Spleen (tissue), 11 donors: ENCODE measurements around the gene MYPOP. TPM values are rescaled to one million over a fixed set of nuclear protein-coding genes. Genes with fewer than 3 reads are reported as not detected.

Source experiments
- DNase-seq: peaks from one replicate; pipeline ENCODE4 v3.0.0-alpha.2; 2020
- H3K27ac ChIP-seq, 8 donors: fragments of 200-600 bp; sonication (generic) in 7 of 8; 1 replicate in 4 of 8; 2 replicates in 4 of 8; pipeline versions ENCODE4 v1.5.0 to v1.8.0; 2016 to 2021; ENCODE audit warnings: inconsistent platforms in 4 of 8, mild to moderate bottlenecking in 4 of 8, moderate library complexity in 1 of 8
- H3K27me3 ChIP-seq, 7 donors: fragments of 200-600 bp; sonication (generic) in 6 of 7; replicated peaks in 1 of 7; 1 replicate in 4 of 7; 2 replicates in 3 of 7; pipeline versions ENCODE4 v1.5.0 to v1.8.0; 2016 to 2021; ENCODE audit warnings: inconsistent platforms in 3 of 7, mild to moderate bottlenecking in 1 of 7
- H3K36me3 ChIP-seq, 6 donors: fragments of 200-600 bp; sonication (generic) in 5 of 6; 1 replicate in 4 of 6; 2 replicates in 2 of 6; pipeline versions ENCODE4 v1.5.0 to v1.8.0; 2016 to 2021; ENCODE audit warnings: inconsistent platforms in 2 of 6
- H3K4me1 ChIP-seq, 6 donors: fragments of 200-600 bp; sonication (generic) in 5 of 6; 1 replicate in 3 of 6; 2 replicates in 3 of 6; pipeline versions ENCODE4 v1.5.0 to v1.8.0; 2016 to 2021; ENCODE audit warnings: inconsistent platforms in 3 of 6
- H3K4me3 ChIP-seq, 8 donors: fragments of 200-600 bp; sonication (generic) in 7 of 8; 1 replicate in 4 of 8; 2 replicates in 4 of 8; pipeline versions ENCODE4 v1.5.0 to v1.8.0; 2016 to 2021; ENCODE audit warnings: inconsistent platforms in 4 of 8, mild to moderate bottlenecking in 4 of 8, moderate library complexity in 2 of 8
- H3K9me3 ChIP-seq, 8 donors: fragments of 200-600 bp; sonication (generic) in 7 of 8; 1 replicate in 4 of 8; 2 replicates in 4 of 8; pipeline versions ENCODE4 v1.5.0 to v1.8.0; 2016 to 2021; ENCODE audit warnings: inconsistent platforms in 4 of 8
- POLR2A ChIP-seq, 3 donors: fragments of 450-650 bp; IDR thresholded peaks; one replicate each; pipeline ENCODE4 v1.5.1; 2017; ENCODE audit warnings: antibody characterized with exemption in 3 of 3, mild to moderate bottlenecking in 1 of 3
- POLR2AphosphoS5 ChIP-seq, 3 donors: sonication (generic); formaldehyde crosslinking; IDR thresholded peaks; one replicate each; pipeline ENCODE4 v1.5.1; 2017; ENCODE audit warnings: antibody characterized with exemption in 3 of 3
- WGBS, 5 donors: extraction: QIAGEN DNeasy Blood & Tissue Kit in 3 of 5; methylation state at CpG; one replicate each; pipeline versions ENCODE4 v1.1.5 to v1.1.7; 2013 to 2018; 5-methylcytosine and 5-hydroxymethylcytosine counted together
- intact Hi-C: fragments of 100-400 bp; cut with DNase I; formaldehyde crosslinking; loops from one replicate; pipeline ENCODE4 v1.15.0; 2023; ENCODE audit warnings: low total_unique reads
- polyA plus RNA-seq, 3 donors: library from polyadenylated mRNA; stranded (reverse); fragments of 200-250 nt; gene quantifications; one replicate each; pipeline ENCODE4 v1.2.1, GENCODE V29; 2013
- total RNA-seq, 7 donors: library from RNA; depleted of rRNA in 3 of 7; stranded (reverse); fragments of >200 nt in 3 of 7; fragmentation: NEBNext Ultra II Directional in 4 of 7; extraction: Animal tissue kit (Norgen Biotek cat#: 25700) in 4 of 7; gene quantifications; one replicate each; pipeline versions ENCODE4 v1.1.0 to v1.2.1, GENCODE V29; 2016 to 2021
- TF ChIP-seq, protein P1 (sequence below), 11 experiments: fragments of 200-600 bp in 7 of 11; fragments of 450-650 bp in 4 of 11; sonication (generic) in 4 of 11; IDR thresholded peaks in 8 of 11; conservative IDR thresholded peaks in 3 of 11; 1 replicate in 7 of 11; 2 replicates in 4 of 11; pipeline versions ENCODE4 v1.4.0 to v1.8.0; 2016 to 2021; ENCODE audit warnings: antibody characterized with exemption in 11 of 11, inconsistent platforms in 4 of 11, mild to moderate bottlenecking in 1 of 11
- donor health status: healthy with polysubstance abuse.
- donor health status: DM: no; HTN: no; CAD: no; lungs with moderate emphysema.
- donor health status: DM: no; HTN: no; CAD: no.
- donor health status: Bipolar disorder and iron deficiency.
- donor health status: healthy.
- donor health status: DM: no; HTN: no; CAD: no.
- donor health status: DM: yes; HTN: yes; CAD: no.

The MYPOP gene
- total and polyA plus RNA-seq, 10 donors: 5.1 to 13.2 (median 9.5) TPM

DNA sequence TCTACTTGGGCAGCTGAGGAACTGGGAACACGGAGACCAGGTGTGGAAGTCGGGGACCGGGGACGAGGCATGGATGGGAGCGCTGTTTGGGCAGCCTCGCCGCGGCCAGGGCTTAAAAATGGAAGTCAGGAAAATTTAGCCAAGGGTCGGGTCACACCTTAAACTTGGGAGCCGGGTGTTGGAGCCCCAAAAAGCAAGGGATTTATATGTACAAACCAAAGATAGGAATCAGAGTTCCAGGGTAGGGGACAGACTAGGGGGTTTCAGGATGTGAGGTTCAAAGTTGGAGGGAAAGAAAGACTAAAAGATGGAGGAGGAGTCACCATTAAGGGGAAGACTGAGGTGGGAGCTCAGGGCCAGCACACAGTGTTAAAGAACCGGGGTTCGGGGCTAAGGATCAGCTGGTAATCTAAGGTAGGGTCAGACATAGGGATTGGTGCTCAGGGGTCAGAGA, 37.8 kb downstream of the MYPOP start:
- TF ChIP-seq, protein P1, sequence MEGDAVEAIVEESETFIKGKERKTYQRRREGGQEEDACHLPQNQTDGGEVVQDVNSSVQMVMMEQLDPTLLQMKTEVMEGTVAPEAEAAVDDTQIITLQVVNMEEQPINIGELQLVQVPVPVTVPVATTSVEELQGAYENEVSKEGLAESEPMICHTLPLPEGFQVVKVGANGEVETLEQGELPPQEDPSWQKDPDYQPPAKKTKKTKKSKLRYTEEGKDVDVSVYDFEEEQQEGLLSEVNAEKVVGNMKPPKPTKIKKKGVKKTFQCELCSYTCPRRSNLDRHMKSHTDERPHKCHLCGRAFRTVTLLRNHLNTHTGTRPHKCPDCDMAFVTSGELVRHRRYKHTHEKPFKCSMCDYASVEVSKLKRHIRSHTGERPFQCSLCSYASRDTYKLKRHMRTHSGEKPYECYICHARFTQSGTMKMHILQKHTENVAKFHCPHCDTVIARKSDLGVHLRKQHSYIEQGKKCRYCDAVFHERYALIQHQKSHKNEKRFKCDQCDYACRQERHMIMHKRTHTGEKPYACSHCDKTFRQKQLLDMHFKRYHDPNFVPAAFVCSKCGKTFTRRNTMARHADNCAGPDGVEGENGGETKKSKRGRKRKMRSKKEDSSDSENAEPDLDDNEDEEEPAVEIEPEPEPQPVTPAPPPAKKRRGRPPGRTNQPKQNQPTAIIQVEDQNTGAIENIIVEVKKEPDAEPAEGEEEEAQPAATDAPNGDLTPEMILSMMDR (IDR thresholded peaks at IDR 0.05 in 8 of 11, conservative IDR thresholded peaks at IDR 0.05 in 3 of 11): no peak
- TF ChIP-seq POLR2AphosphoS5 (IDR thresholded peaks at IDR 0.05): no peak
- TF ChIP-seq POLR2A (IDR thresholded peaks at IDR 0.05): no peak
- Histone ChIP-seq H3K4me3 (peak overlapping the region in 2 of 8 donors; percentile 90 to 99), H3K27me3 (peaks cover 0 to 28% (median 14%) of the 10 kb centered on the region in 7 donors), H3K9me3 (no peaks in the 10 kb centered on the region), H3K36me3 (peaks cover 0 to 19% (median 4%) of the 10 kb centered on the region in 6 donors), H3K27ac (no peak overlapping the region), H3K4me1 (peaks cover 25 to 45% (median 39%) of the 10 kb centered on the region in 6 donors)
- 33 to 51% (median 39%) methylated on average over 12 of the region's 12 CpGs for WGBS, 5 donors
- DNase-seq: no peak
- intact Hi-C loops: no loop called here

DNA sequence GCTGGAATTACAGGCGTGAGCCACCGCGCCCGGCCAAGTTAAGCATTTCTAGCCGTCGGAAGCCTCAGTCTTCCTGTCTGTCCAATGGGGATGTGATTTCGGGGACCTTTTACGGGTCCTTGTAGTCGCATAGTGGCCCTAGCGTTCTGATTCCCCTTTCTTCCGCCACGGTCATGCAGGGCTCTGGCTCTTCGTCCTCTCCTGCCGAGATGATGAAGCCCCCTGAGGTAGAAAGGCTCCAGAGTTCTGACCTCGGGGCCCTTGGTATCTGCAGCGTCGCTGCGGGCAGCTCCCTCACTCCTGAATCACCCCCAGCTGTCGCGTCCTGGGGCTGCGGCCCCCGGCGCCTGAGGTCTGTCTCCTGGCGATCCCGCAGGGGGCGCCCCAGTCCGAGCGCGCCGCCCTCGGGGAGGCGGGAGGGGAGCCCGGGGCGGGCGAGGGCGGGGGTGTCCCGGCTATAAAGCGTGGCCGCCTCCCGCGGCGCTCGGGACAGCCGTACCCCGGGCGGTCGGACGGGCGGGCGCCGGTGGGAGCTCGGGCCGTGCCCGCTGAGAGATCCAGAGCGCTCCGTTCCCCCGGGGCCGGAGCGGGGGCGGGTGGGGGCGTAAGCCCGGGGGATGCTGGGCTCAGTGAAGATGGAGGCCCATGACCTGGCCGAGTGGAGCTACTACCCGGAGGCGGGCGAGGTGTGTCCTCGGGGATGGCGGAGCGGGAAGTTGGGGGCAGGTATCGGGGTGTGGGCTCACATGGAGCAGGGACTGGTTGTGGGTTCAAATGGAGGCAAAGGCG, 38.4 kb downstream of the MYPOP start, which contains the start of gene FOXA3:
Gene FOXA3 (plus strand): TSS at position 487 of the 789 bp plus-strand sequence. CDS start 131 bp downstream, at position 618.
- intact Hi-C loops: no loop called here

GRCh38 chr19:45863335-45863839, 39.0 kb downstream of the MYPOP start:
- 2 to 6% (median 3%) methylated on average over 22 of the region's 22 CpGs for WGBS, 5 donors
- Histone ChIP-seq H3K36me3 (peaks cover 0 to 32% (median 14%) of the 10 kb centered on the region in 6 donors), H3K27ac (peak overlapping the region in 4 of 8 donors; percentile 93 to 96 (median 94)), H3K4me1 (peaks cover 25 to 49% (median 39%) of the 10 kb centered on the region in 6 donors), H3K4me3 (peak overlapping the region; percentile 86 to 99 (median 92)), H3K9me3 (no peaks in the 10 kb centered on the region), H3K27me3 (peaks cover 0 to 28% (median 14%) of the 10 kb centered on the region in 7 donors)
- TF ChIP-seq POLR2A (IDR thresholded peaks at IDR 0.05) (no peak), POLR2AphosphoS5 (IDR thresholded peaks at IDR 0.05) (peak in 2 of 3 donors; percentile 47 to 75)
- TF ChIP-seq, protein P1 (IDR thresholded peaks at IDR 0.05 in 8 of 11, conservative IDR thresholded peaks at IDR 0.05 in 3 of 11): no peak
- intact Hi-C loops: no loop called here
- no peak for DNase-seq

More for the DNA sequence above, 38.4 kb downstream of the MYPOP start, which contains the start of gene FOXA3:
- Histone ChIP-seq H3K27ac (peak within 1 kb of the TSS in 4 of 8 donors; percentile 93 to 96 (median 94)), H3K27me3 (peaks cover 0 to 28% (median 14%) of the 10 kb centered on the region in 7 donors), H3K4me1 (peaks cover 25 to 49% (median 39%) of the 10 kb centered on the region in 6 donors), H3K9me3 (no peaks in the 10 kb centered on the region), H3K4me3 (peak within 1 kb of the TSS; percentile 86 to 99 (median 92)), H3K36me3 (peaks cover 0 to 25% (median 10%) of the 10 kb centered on the region in 6 donors)
- DNase-seq: peak; percentile 90
- TF ChIP-seq POLR2AphosphoS5 (IDR thresholded peaks at IDR 0.05): peak in 2 of 3 donors; percentile 26 to 34
- no peak for TF ChIP-seq POLR2A (IDR thresholded peaks at IDR 0.05)
- TF ChIP-seq, protein P1 (IDR thresholded peaks at IDR 0.05 in 8 of 11, conservative IDR thresholded peaks at IDR 0.05 in 3 of 11): peak in 10 of 11 experiments; percentile 49 to 85 (median 70)
- WGBS, 5 donors: 2 to 4% (median 3%) methylated on average over 37 to 71 of the region's 71 CpGs
